ENCODE data around the gene GJC1.

GRCh38 chr17:44859701-44860100, 29.6 kb upstream of the GJC1 start:
- TF ChIP-seq MTA3 (IDR thresholded peaks at IDR 0.05; ENCODE audit: borderline replicate concordance) (no peak), SRF (CRISPR knock-in tag; IDR thresholded peaks at IDR 0.05) (no peak), NFIX (CRISPR knock-in tag; IDR thresholded peaks at IDR 0.05; ENCODE audit: low read depth) (no peak), EZH2 (IDR thresholded peaks at IDR 0.05; ENCODE audit: borderline replicate concordance, low read depth, low read length) (no peak), ELF1 (tag; IDR thresholded peaks at IDR 0.05) (no peak), COPS2 (conservative IDR thresholded peaks at IDR 0.05) (no peak), FOXA3 (CRISPR knock-in tag; conservative IDR thresholded peaks at IDR 0.05 in 1 of 2, IDR thresholded peaks at IDR 0.05 in 1 of 2) (no peak), SNRNP70 (optimal IDR thresholded peaks at IDR 0.05; ENCODE audit: low read depth, low read length) (no peak), GATAD2B (IDR thresholded peaks at IDR 0.05; ENCODE audit: borderline replicate concordance) (no peak), ZNF384 (IDR thresholded peaks at IDR 0.05; ENCODE audit: low read depth, low read length) (no peak), SMARCC2 (IDR thresholded peaks at IDR 0.05; ENCODE audit: low read depth) (no peak)
- TF ChIP-seq, protein P1, sequence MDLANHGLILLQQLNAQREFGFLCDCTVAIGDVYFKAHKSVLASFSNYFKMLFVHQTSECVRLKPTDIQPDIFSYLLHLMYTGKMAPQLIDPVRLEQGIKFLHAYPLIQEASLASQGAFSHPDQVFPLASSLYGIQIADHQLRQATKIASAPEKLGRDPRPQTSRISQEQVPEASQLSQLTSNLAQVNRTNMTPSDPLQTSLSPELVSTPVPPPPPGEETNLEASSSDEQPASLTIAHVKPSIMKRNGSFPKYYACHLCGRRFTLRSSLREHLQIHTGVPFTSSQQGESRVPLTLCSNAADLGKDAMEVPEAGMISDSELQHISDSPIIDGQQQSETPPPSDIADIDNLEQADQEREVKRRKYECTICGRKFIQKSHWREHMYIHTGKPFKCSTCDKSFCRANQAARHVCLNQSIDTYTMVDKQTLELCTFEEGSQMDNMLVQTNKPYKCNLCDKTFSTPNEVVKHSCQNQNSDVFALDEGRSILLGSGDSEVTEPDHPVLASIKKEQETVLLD (IDR thresholded peaks at IDR 0.05) = no peak
- TF ChIP-seq, protein P2, sequence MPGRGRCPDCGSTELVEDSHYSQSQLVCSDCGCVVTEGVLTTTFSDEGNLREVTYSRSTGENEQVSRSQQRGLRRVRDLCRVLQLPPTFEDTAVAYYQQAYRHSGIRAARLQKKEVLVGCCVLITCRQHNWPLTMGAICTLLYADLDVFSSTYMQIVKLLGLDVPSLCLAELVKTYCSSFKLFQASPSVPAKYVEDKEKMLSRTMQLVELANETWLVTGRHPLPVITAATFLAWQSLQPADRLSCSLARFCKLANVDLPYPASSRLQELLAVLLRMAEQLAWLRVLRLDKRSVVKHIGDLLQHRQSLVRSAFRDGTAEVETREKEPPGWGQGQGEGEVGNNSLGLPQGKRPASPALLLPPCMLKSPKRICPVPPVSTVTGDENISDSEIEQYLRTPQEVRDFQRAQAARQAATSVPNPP (IDR thresholded peaks at IDR 0.05; ENCODE audit: borderline replicate concordance, insufficient read depth, insufficient read length) = no peak
- TF ChIP-seq, protein P3, sequence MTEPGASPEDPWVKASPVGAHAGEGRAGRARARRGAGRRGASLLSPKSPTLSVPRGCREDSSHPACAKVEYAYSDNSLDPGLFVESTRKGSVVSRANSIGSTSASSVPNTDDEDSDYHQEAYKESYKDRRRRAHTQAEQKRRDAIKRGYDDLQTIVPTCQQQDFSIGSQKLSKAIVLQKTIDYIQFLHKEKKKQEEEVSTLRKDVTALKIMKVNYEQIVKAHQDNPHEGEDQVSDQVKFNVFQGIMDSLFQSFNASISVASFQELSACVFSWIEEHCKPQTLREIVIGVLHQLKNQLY (CRISPR knock-in tag; conservative IDR thresholded peaks at IDR 0.05) = no peak
